RWPE1 (cell line): Measurements from ENCODE around the gene BOD1L1.

ENCODE experiments used
- CTCF ChIA-PET: fragments of 350-600 bp; sonication (Branson Sonifier 250); formaldehyde crosslinking; extraction: SDS; loops from one replicate; lab custom pipeline; 2021; lab: Yijun Ruan, JAX
- POLR2A ChIA-PET: fragments of 400-600 bp; formaldehyde crosslinking; extraction: SDS; loops from one replicate; lab custom pipeline; 2020; ENCODE audit warnings: antibody characterized with exemption; ENCODE audit not compliant: low non-redundant PET; lab: Yijun Ruan, JAX
- DNase-seq: peaks from one replicate; pipeline ENCODE4 v3.0.0; 2012; ENCODE audit warnings: low spot score
- H3K27ac ChIP-seq: fragments of 450-650 bp; 2 replicates; pipeline ENCODE4 v1.5.1; 2017
- CTCF ChIP-seq: fragments of 450-650 bp; conservative IDR thresholded peaks from 2 replicates; pipeline ENCODE4 v1.5.1; 2017; ENCODE audit warnings: low read depth, mild to moderate bottlenecking

Gene BOD1L1

GRCh38 chr4:13553081-13553480 is 74.4 kb downstream of the BOD1L1 start:
- ChIA-PET POLR2A (no interaction called here), CTCF (interaction anchor here (0.5 kb wide), 1 partner anchor 822 kb away, joined by 4 read pairs; no protein-coding TSS in a partner anchor)
- H3K27ac ChIP-seq: no peak overlapping the region
- DNase-seq: no peak
- no peak for TF ChIP-seq CTCF

DNA sequence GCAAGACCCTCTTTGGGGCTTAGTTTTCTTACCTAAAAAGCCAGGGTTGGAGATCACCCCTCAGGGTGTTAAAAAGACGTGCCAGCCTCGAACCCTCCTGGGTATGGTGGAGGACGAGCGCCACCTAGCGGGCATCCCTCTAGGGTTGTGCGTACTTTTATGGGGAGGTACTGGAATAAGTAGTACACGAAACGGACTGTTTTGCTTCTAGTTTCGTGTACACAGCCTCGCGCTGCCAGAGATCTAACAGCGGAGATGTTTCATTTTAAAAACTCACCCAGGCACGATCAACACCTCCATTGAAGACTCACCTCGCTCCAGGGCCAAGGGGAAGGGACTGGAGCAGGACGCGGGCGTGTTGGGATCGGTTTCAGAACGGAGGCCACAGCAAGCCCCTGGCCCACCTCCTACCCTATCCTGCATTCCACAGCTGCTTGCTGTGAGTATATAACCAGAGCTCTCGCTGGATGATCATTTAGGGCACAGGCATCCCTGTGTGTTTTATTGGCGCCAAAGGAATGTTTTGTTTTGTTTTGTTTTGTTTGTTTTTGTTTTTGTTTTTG is 78.5 kb downstream of the BOD1L1 start:
- no peak overlapping the region for H3K27ac ChIP-seq

DNA sequence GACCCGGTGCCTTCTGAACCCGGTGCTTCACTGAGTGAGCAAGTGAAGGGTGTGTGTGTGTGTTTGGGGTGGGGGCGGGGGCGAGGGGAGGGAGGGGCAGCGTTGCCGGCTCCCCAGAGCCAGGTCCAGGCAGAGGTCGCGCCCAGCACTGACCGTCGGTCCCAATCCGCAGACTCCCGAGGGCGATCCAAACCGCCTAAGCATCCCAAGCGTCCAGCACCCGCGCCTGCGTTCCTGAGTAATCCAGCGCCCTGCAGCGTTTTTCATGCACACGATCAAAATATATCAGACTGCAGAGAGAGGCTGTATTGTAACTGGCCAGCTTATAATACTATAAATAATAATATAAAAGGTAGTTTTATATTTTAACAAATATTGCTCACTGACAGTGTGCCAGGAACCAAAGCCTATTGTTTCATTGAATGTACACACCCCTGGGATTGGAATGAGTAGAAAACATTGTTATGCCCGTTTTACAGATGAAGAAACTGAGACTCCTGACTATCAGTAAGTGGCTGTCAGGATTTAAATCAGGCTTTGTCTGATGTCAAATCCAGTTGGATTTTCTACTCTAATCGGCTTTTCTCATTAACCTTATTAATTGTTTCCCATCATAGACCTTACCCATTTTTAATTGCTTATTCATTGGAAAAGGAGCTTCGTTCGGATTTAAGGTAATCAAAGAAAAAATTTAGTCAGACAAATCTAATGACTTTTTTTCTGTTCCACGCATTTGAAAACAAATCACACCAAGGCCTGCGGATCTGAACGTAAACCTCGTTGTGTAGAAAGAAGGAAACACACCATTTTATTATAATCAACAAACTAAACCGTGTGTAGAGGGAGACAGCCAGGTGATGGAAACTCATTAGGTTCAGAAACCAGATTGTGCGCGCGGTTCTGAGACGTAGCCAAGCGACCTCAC is 79.2 kb downstream of the BOD1L1 start:
- no peak for DNase-seq
- no peak overlapping the region for H3K27ac ChIP-seq
- ChIA-PET POLR2A (no interaction called here), CTCF (no interaction called here)
- TF ChIP-seq CTCF: no peak

More for the DNA sequence above, 78.5 kb downstream of the BOD1L1 start:
- peak; percentile 75 for DNase-seq
- ChIA-PET CTCF (no interaction called here), POLR2A (no interaction called here)
- TF ChIP-seq CTCF: peak; percentile 81

- DNase-seq: no peak
- ChIA-PET POLR2A (no interaction called here), CTCF (no interaction called here)
- no peak for TF ChIP-seq CTCF
- H3K27ac ChIP-seq: no peak overlapping the region
These were observed 80.0 kb downstream of the BOD1L1 start for GRCh38 chr4:13547485-13548041.

DNA sequence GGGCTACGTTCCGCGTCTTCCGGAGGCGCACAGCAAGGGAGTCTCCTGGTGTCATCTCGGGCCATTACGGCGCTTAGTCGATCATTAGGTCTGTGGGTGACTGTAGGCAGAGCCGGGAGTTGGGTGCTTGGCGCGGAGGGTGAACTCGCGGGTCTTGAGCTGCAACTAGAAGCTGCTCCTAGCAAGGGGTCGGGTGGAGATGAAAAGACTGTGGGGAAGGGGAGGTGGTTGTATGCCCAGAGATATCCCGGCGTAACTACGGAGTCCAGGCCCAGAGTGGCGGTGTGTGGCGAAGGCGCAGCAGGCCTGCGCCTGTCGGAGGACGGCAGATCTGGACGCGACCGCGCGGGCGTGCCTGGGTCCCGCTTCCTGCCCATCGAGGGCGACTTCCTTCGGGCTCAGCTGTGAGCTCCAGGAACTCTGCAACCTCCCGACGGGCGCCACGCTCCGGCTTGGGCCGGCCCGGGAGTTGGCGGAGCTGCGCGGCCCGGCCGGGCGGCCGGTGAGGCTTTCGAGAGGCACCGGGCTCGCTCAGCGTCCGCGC is 80.5 kb downstream of the BOD1L1 start:
- ChIA-PET POLR2A (no interaction called here), CTCF (interaction anchor here (0.6 to 0.7 kb wide), 2 partner anchors 25 to 121 kb away, joined by 4 read pairs; no protein-coding TSS in a partner anchor)
- no peak overlapping the region for H3K27ac ChIP-seq
- DNase-seq: no peak
- no peak for TF ChIP-seq CTCF
